NCI-H128 (cell line): ENCODE data around the gene TSHZ2.
"Not testable (repeated sequence)": the region's sequence is repeated elsewhere in the genome, so short reads cannot be mapped to it uniquely, and the experiment has no call there.

Experiments used
- DNase-seq: peaks from one replicate; lab custom pipeline; 2025; ENCODE audit not compliant: unreplicated experiment; lab: John Stamatoyannopoulos, UW

Gene TSHZ2

GRCh38 chr20:53403029-53403428 lies 430.9 kb downstream of the TSHZ2 start:
- DNase-seq, result no peak

- DNase-seq, result no peak
Observed at GRCh38 chr20:53405139-53405538, 433.0 kb downstream of the TSHZ2 start.

GRCh38 chr20:53406580-53406979 lies 434.4 kb downstream of the TSHZ2 start:
- no peak for DNase-seq

GRCh38 chr20:53408691-53409446 lies 436.7 kb downstream of the TSHZ2 start:
- DNase-seq, result no peak

GRCh38 chr20:53409447-53409717 lies 437.2 kb downstream of the TSHZ2 start:
- DNase-seq, result no peak

GRCh38 chr20:53411129-53411528 lies 439.0 kb downstream of the TSHZ2 start:
- no peak for DNase-seq

GRCh38 chr20:53411891-53412290 lies 439.7 kb downstream of the TSHZ2 start:
- no peak for DNase-seq

- DNase-seq, result no peak
Observed at GRCh38 chr20:53412577-53413185, 440.5 kb downstream of the TSHZ2 start.

- no peak for DNase-seq
Observed at GRCh38 chr20:53413186-53413631, 441.1 kb downstream of the TSHZ2 start.

GRCh38 chr20:53413845-53414244 lies 441.7 kb downstream of the TSHZ2 start:
- not testable (repeated sequence) for DNase-seq

GRCh38 chr20:53419693-53420460 lies 447.7 kb downstream of the TSHZ2 start:
- DNase-seq, result no peak

- DNase-seq, result no peak
Observed at GRCh38 chr20:53421343-53421742, 449.2 kb downstream of the TSHZ2 start.

- DNase-seq, result no peak
Observed at GRCh38 chr20:53422039-53422438, 449.9 kb downstream of the TSHZ2 start.

GRCh38 chr20:53423587-53424146 lies 451.5 kb downstream of the TSHZ2 start:
- no peak for DNase-seq

- DNase-seq, result no peak
Observed at GRCh38 chr20:53425481-53425880, 453.3 kb downstream of the TSHZ2 start.

- no peak for DNase-seq
Observed at GRCh38 chr20:53425941-53426340, 453.8 kb downstream of the TSHZ2 start.

GRCh38 chr20:53426766-53427312 lies 454.7 kb downstream of the TSHZ2 start:
- DNase-seq, result no peak

GRCh38 chr20:53427951-53428350 lies 455.8 kb downstream of the TSHZ2 start:
- no peak for DNase-seq

- DNase-seq, result no peak
Observed at GRCh38 chr20:53428588-53428987, 456.4 kb downstream of the TSHZ2 start.

- no peak for DNase-seq
Observed at GRCh38 chr20:53428996-53429395, 456.8 kb downstream of the TSHZ2 start.

- DNase-seq, result no peak
Observed at GRCh38 chr20:53434662-53435061, 462.5 kb downstream of the TSHZ2 start.
